GM13977 (cell line): ENCODE measurements around the gene ZMIZ1.

Experiments used
- DNase-seq: peaks from one replicate; pipeline ENCODE4 v3.0.0; 2012; ENCODE audit warnings: low spot score
- CTCF ChIP-seq: IDR thresholded peaks from 2 replicates; pipeline ENCODE4 v1.5.1; 2012; ENCODE audit warnings: mild to moderate bottlenecking, control low read depth; ENCODE audit not compliant: insufficient read depth; ENCODE audit errors: extremely low read depth, missing control alignments
- in situ Hi-C: fragments of 300-500 bp; cut with MboI; formaldehyde crosslinking; loops from one replicate; pipeline ENCODE4 v1.12.0; 2022; ENCODE audit warnings: low sequenced_read_pairs, low pct_unique_long_range_greater_than_20kb, mixed read lengths, inconsistent platforms; ENCODE audit not compliant: unreplicated experiment

Gene ZMIZ1

GRCh38 chr10:79250259-79250658 is 181.5 kb downstream of the ZMIZ1 start:
- in situ Hi-C loops = no loop called here
- no peak for TF ChIP-seq CTCF
- no peak for DNase-seq

GRCh38 chr10:79252450-79252849 is 183.7 kb downstream of the ZMIZ1 start:
- TF ChIP-seq CTCF = no peak
- in situ Hi-C loops = no loop called here
- DNase-seq = no peak

DNA sequence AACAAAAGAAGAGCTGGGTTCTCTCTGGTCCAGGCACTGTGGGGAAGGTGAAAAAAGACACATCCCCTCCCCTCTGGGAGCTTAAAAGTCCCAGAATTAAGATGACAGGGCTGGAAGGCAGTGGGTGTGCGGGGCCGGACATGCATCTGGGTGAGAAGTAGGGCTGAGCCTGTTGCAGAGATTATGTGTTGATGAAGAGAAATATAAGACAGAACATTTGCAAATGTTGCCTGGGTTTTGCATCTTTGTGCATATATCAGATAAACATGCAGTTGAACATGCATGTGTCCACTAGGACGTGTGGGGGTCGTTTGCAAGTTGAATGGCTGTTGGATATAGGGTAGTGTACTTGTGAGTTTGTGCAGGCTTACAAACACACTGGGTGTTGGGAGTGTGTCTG is 184.2 kb downstream of the ZMIZ1 start:
- in situ Hi-C loops = no loop called here
- no peak for DNase-seq
- no peak for TF ChIP-seq CTCF

- no peak for DNase-seq
- no peak for TF ChIP-seq CTCF
- in situ Hi-C loops = no loop called here
These were observed 184.9 kb downstream of the ZMIZ1 start for GRCh38 chr10:79253704-79254103.

- TF ChIP-seq CTCF = no peak
- in situ Hi-C loops = no loop called here
These were observed 185.7 kb downstream of the ZMIZ1 start for GRCh38 chr10:79254333-79255006.

DNA sequence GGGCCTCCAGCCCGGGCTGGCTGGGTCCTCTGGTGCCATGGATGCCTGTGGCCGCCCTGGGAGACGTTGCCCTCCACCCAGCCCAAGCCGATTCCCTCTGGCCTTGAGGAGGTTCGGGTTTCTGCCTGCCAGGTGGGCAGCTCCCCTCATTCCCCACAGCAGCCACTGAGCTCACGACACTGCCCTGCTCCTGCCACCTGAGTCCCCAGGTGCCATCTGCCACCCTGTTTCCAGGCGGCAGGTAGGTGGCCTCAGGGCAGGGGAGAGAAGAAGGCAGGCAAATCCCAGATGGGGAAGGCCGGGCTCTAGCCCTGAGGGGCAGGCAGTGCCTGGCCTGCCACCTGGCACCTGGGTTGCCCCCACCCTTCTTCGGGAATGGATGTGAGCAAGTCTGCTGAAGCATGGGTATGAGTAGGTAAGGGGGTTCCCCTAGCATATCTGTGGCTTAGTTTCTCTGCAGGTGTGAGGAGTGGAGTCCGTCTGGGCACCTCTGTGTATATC is 186.3 kb downstream of the ZMIZ1 start:
- DNase-seq = no peak
- TF ChIP-seq CTCF = no peak
- in situ Hi-C loops = no loop called here

More at GRCh38 chr10:79254333-79255006, 185.7 kb downstream of the ZMIZ1 start:
- no peak for DNase-seq
